ENCODE measurements around the gene C1QTNF9.

C1QTNF9 gene

GRCh38 chr13:24281188-24282008, 28.0 kb upstream of the C1QTNF9 start:
- no peaks in the 10 kb centered on the region for H3K4me1 ChIP-seq (ENCODE audit: control insufficient read depth, insufficient read depth, low read length)
- no peak overlapping the region for H3K4me3 ChIP-seq (ENCODE audit: low read depth, low read length)
- H3K36me3 ChIP-seq (ENCODE audit: control insufficient read depth in 2 of 2, insufficient read depth in 1 of 2, low read length in 2 of 2), result peaks cover 0 to 5% of the 10 kb centered on the region in 2 experiments; a peak in 1 of 3 replicates
- H3K9me3 ChIP-seq (ENCODE audit: control insufficient read depth, insufficient read depth, low read depth, low read length), result no peaks in the 10 kb centered on the region
- CTCF ChIA-PET, result no interaction called here
- TF ChIP-seq ZNF654 (tag by site-specific recombination; IDR thresholded peaks at IDR 0.05; ENCODE audit: low read depth) (no peak), ZNF76 (tag by site-specific recombination; IDR thresholded peaks at IDR 0.05; ENCODE audit: borderline replicate concordance, low read depth) (no peak), ZNF626 (tag by site-specific recombination; IDR thresholded peaks at IDR 0.05) (no peak), REPIN1 (tag by site-specific recombination; IDR thresholded peaks at IDR 0.05; ENCODE audit: low read depth) (no peak), ZNF175 (tag by site-specific recombination; IDR thresholded peaks at IDR 0.05) (no peak), SCRT2 (tag by site-specific recombination; IDR thresholded peaks at IDR 0.05) (no peak), ZNF19 (tag by site-specific recombination; IDR thresholded peaks at IDR 0.05; ENCODE audit: low read depth) (no peak), ZNF555 (tag by site-specific recombination; conservative IDR thresholded peaks at IDR 0.05) (no peak), ZNF404 (tag by site-specific recombination; IDR thresholded peaks at IDR 0.05) (no peak), ZSCAN4 (tag by site-specific recombination; IDR thresholded peaks at IDR 0.05) (no peak), ZNF211 (tag by site-specific recombination; IDR thresholded peaks at IDR 0.05; ENCODE audit: low read depth) (no peak), KLF10 (tag by site-specific recombination; IDR thresholded peaks at IDR 0.05) (no peak), ZBTB17 (tag by site-specific recombination; IDR thresholded peaks at IDR 0.05) (no peak), ZNF16 (tag by site-specific recombination; IDR thresholded peaks at IDR 0.05; ENCODE audit: low read depth) (no peak), ZNF433 (tag by site-specific recombination; IDR thresholded peaks at IDR 0.05; ENCODE audit: low read depth) (no peak), ZNF114 (tag by site-specific recombination; IDR thresholded peaks at IDR 0.05) (no peak), ZNF580 (tag by site-specific recombination; IDR thresholded peaks at IDR 0.05) (no peak)
- TF ChIP-seq, protein P1, sequence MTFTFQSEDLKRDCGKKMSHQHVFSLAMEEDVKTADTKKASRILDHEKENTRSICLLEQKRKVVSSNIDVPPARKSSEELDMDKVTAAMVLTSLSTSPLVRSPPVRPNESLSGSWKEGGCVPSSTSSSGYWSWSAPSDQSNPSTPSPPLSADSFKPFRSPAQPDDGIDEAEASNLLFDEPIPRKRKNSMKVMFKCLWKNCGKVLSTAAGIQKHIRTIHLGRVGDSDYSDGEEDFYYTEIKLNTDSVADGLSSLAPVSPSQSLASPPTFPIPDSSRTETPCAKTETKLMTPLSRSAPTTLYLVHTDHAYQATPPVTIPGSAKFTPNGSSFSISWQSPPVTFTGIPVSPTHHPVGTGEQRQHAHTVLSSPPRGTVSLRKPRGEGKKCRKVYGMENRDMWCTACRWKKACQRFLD (tag by site-specific recombination; IDR thresholded peaks at IDR 0.05), result no peak
- no peak overlapping the region for H3K27ac ChIP-seq (ENCODE audit: extremely low read depth, low read depth, low read length)
- POLR2A ChIA-PET, result no interaction called here

DNA sequence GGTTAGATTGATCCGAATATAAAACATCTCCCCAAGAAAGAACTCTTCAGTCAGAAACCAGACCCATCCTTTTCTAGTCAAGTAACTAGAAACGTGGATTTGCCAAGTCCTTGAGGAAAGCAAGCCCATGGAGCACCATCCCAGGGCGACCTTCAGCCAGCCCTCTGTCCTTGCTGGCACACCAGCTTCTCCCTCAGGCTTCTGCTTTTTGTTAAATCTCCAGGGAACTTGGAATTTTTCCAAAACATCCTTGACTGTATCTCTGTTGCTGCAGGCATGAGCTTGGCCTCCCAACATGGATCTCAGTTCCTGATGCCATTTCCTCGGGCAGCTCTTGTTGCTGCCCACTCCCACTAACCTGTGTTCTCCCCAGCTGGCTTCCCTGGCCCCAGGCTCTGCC, 27.1 kb upstream of the C1QTNF9 start:
- H3K4me3 ChIP-seq (ENCODE audit: low read depth, low read length), result no peak overlapping the region
- H3K27ac ChIP-seq (ENCODE audit: extremely low read depth, low read depth, low read length), result no peak overlapping the region
- no peaks in the 10 kb centered on the region for H3K4me1 ChIP-seq (ENCODE audit: control insufficient read depth, insufficient read depth, low read length)
- TF ChIP-seq ZNF768 (tag by site-specific recombination; IDR thresholded peaks at IDR 0.05) (no peak), ZNF76 (tag by site-specific recombination; IDR thresholded peaks at IDR 0.05; ENCODE audit: borderline replicate concordance, low read depth) (no peak), ZBTB1 (tag by site-specific recombination; IDR thresholded peaks at IDR 0.05) (no peak), MZF1 (tag by site-specific recombination; IDR thresholded peaks at IDR 0.05; ENCODE audit: borderline replicate concordance) (no peak), ZNF785 (tag by site-specific recombination; IDR thresholded peaks at IDR 0.05) (no peak), FEZF1 (tag by site-specific recombination; IDR thresholded peaks at IDR 0.05) (no peak), ZNF311 (tag by site-specific recombination; IDR thresholded peaks at IDR 0.05; ENCODE audit: borderline replicate concordance) (no peak)
- TF ChIP-seq, protein P2, sequence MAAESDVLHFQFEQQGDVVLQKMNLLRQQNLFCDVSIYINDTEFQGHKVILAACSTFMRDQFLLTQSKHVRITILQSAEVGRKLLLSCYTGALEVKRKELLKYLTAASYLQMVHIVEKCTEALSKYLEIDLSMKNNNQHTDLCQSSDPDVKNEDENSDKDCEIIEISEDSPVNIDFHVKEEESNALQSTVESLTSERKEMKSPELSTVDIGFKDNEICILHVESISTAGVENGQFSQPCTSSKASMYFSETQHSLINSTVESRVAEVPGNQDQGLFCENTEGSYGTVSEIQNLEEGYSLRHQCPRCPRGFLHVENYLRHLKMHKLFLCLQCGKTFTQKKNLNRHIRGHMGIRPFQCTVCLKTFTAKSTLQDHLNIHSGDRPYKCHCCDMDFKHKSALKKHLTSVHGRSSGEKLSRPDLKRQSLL (tag by site-specific recombination; IDR thresholded peaks at IDR 0.05), result no peak
- no peaks in the 10 kb centered on the region for H3K9me3 ChIP-seq (ENCODE audit: control insufficient read depth, insufficient read depth, low read depth, low read length)
- ChIA-PET CTCF (no interaction called here), POLR2A (no interaction called here)
- peaks cover 0 to 9% of the 10 kb centered on the region in 2 experiments; a peak in 1 of 3 replicates for H3K36me3 ChIP-seq (ENCODE audit: control insufficient read depth in 2 of 2, insufficient read depth in 1 of 2, low read length in 2 of 2)

All from HEK293 (cell line).